ENCODE results near the gene RNF208.
A peak's percentile ranks its signal among the peaks of the same experiment; 100 is the strongest.

The RNF208 gene

GRCh38 chr9:137222190-137223077, at the start of gene RNF208:
Gene RNF208, minus strand, starts transcription at chr9:137222240. Its CDS starts 1,028 bp downstream, at chr9:137221212.
- TF ChIP-seq NFIC (IDR thresholded peaks at IDR 0.05): no peak
- TF ChIP-seq ZBTB7A (IDR thresholded peaks at IDR 0.05; ENCODE audit: low read depth): peak; percentile 62; the same call in 1 of the 2 replicates

- TF ChIP-seq TCF12 (IDR thresholded peaks at IDR 0.05; ENCODE audit: low read depth) (no peak), EP300 (IDR thresholded peaks at IDR 0.05; ENCODE audit: borderline replicate concordance) (no peak), RAD21 (IDR thresholded peaks at IDR 0.05; ENCODE audit: low read depth) (no peak), REST (IDR thresholded peaks at IDR 0.05; ENCODE audit: low read depth) (no peak), NFIC (IDR thresholded peaks at IDR 0.05) (no peak), MAX (IDR thresholded peaks at IDR 0.05) (no peak), CREB1 (IDR thresholded peaks at IDR 0.05; ENCODE audit: low read depth) (no peak), EGR1 (IDR thresholded peaks at IDR 0.05) (no peak), FOXM1 (IDR thresholded peaks at IDR 0.05; ENCODE audit: borderline replicate concordance, low read depth) (no peak), TAF1 (IDR thresholded peaks at IDR 0.05; ENCODE audit: low read depth) (no peak), YY1 (IDR thresholded peaks at IDR 0.05; ENCODE audit: low read depth) (no peak), ZBTB7A (IDR thresholded peaks at IDR 0.05; ENCODE audit: low read depth) (no peak), CEBPB (IDR thresholded peaks at IDR 0.05) (no peak), USF1 (IDR thresholded peaks at IDR 0.05) (no peak), TEAD4 (IDR thresholded peaks at IDR 0.05) (no peak)
Measured at GRCh38 chr9:137271696-137272076, 49.6 kb upstream of the RNF208 start.

GRCh38 chr9:137270929-137271695, 49.1 kb upstream of the RNF208 start:
- TF ChIP-seq TAF1 (IDR thresholded peaks at IDR 0.05; ENCODE audit: low read depth) (no peak), EP300 (IDR thresholded peaks at IDR 0.05; ENCODE audit: borderline replicate concordance) (no peak), YY1 (IDR thresholded peaks at IDR 0.05; ENCODE audit: low read depth) (no peak), TEAD4 (IDR thresholded peaks at IDR 0.05) (no peak)

- no peak for TF ChIP-seq TCF12 (IDR thresholded peaks at IDR 0.05; ENCODE audit: low read depth)
- no peak for TF ChIP-seq RAD21 (IDR thresholded peaks at IDR 0.05; ENCODE audit: low read depth)
- TF ChIP-seq CREB1 (IDR thresholded peaks at IDR 0.05; ENCODE audit: low read depth): no peak
- no peak for TF ChIP-seq REST (IDR thresholded peaks at IDR 0.05; ENCODE audit: low read depth)
- no peak for TF ChIP-seq EGR1 (IDR thresholded peaks at IDR 0.05)
- no peak for TF ChIP-seq USF1 (IDR thresholded peaks at IDR 0.05)
- TF ChIP-seq TEAD4 (IDR thresholded peaks at IDR 0.05): no peak
- no peak for TF ChIP-seq MAX (IDR thresholded peaks at IDR 0.05)
- TF ChIP-seq YY1 (IDR thresholded peaks at IDR 0.05; ENCODE audit: low read depth): no peak
- TF ChIP-seq TAF1 (IDR thresholded peaks at IDR 0.05; ENCODE audit: low read depth): no peak
- no peak for TF ChIP-seq CEBPB (IDR thresholded peaks at IDR 0.05)
- no peak for TF ChIP-seq FOXM1 (IDR thresholded peaks at IDR 0.05; ENCODE audit: borderline replicate concordance, low read depth)
- no peak for TF ChIP-seq ZBTB7A (IDR thresholded peaks at IDR 0.05; ENCODE audit: low read depth)
- TF ChIP-seq NFIC (IDR thresholded peaks at IDR 0.05): no peak
Measured at GRCh38 chr9:137269231-137269772, 47.3 kb upstream of the RNF208 start.

- TF ChIP-seq EP300 (IDR thresholded peaks at IDR 0.05; ENCODE audit: borderline replicate concordance) (no peak), ZBTB7A (IDR thresholded peaks at IDR 0.05; ENCODE audit: low read depth) (no peak), USF1 (IDR thresholded peaks at IDR 0.05) (no peak), MAX (IDR thresholded peaks at IDR 0.05) (no peak), FOXM1 (IDR thresholded peaks at IDR 0.05; ENCODE audit: borderline replicate concordance, low read depth) (no peak), EGR1 (IDR thresholded peaks at IDR 0.05) (no peak), TCF12 (IDR thresholded peaks at IDR 0.05; ENCODE audit: low read depth) (no peak), RAD21 (IDR thresholded peaks at IDR 0.05; ENCODE audit: low read depth) (no peak), YY1 (IDR thresholded peaks at IDR 0.05; ENCODE audit: low read depth) (no peak)
Measured at GRCh38 chr9:137268538-137269201, 46.6 kb upstream of the RNF208 start.
